Measurements from ENCODE around the gene DPP6.

DNA sequence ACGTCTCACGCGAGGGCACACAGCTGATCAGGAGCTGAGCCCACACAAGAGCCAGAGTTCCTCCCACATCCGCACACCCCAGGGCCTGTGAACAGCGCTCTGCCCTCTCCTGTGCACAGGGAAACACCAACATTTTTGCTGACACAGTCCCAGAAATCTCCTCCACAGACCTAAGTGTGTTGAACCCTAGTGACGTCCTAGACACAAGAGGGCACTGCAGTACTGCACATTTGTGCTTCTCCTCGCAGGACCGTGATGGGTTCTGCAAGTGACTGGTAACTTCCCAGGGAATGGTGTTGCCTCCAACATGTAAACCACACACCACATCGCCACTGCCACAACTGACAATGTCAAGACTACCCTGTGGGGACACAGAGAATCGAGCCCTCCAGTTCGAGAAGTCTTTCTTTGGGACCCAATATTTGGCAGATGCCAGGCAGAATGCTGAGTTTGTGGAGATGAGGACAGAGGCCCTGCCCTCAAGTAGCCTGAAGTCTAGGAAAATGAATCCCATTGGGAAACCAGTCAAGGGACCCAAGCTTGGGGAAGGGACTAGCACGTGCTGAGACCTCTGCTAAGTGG is 780.5 kb downstream of the DPP6 start:
- TF ChIP-seq, protein P1, sequence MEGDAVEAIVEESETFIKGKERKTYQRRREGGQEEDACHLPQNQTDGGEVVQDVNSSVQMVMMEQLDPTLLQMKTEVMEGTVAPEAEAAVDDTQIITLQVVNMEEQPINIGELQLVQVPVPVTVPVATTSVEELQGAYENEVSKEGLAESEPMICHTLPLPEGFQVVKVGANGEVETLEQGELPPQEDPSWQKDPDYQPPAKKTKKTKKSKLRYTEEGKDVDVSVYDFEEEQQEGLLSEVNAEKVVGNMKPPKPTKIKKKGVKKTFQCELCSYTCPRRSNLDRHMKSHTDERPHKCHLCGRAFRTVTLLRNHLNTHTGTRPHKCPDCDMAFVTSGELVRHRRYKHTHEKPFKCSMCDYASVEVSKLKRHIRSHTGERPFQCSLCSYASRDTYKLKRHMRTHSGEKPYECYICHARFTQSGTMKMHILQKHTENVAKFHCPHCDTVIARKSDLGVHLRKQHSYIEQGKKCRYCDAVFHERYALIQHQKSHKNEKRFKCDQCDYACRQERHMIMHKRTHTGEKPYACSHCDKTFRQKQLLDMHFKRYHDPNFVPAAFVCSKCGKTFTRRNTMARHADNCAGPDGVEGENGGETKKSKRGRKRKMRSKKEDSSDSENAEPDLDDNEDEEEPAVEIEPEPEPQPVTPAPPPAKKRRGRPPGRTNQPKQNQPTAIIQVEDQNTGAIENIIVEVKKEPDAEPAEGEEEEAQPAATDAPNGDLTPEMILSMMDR (IDR thresholded peaks at IDR 0.05), result no peak
- TF ChIP-seq POLR2A (IDR thresholded peaks at IDR 0.05), result no peak
